Measurements from ENCODE around the gene GNB5.

DNA sequence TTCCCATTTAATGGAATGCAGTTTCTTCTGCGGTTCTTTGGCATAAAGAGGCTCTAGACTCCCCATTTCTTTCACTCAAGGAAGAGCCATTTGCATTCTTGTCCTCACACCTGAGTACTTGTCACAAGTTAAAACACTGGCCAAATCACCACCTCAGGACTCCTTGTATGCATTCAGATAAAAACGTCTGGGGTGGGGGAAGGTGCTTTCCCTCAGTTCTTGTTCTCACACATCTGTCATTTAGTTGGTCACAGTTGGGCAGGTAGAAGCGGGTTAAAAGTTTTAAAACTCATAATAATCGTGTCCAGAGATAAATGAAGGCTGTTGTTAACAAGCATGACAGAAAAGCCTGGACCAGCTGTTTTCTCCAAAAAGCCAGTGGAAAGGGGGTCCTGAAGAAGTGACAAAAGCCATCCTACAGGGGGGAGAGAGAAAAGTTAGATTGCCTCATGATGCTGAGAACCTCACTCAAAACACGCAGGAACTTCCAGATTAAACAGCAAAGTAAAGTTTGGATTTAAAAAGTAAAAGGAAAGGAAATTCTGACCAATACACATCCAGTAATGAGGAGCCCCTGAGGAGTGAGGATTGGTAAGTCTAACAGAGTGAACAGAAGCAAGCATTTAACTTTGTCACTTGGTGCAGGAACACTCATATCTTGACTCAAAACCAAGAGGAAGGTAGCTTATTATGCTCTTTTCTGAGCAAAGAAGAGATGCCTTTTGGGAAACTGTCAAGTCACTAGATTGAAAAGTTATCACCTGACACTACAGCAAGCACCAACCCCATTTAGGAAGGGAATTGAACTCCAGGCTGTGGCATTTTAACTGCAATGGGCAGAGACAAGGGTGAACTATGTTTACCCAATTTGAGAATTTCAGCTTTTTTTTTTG, 81.4 kb downstream of the GNB5 start:
- TF ChIP-seq, protein P1, sequence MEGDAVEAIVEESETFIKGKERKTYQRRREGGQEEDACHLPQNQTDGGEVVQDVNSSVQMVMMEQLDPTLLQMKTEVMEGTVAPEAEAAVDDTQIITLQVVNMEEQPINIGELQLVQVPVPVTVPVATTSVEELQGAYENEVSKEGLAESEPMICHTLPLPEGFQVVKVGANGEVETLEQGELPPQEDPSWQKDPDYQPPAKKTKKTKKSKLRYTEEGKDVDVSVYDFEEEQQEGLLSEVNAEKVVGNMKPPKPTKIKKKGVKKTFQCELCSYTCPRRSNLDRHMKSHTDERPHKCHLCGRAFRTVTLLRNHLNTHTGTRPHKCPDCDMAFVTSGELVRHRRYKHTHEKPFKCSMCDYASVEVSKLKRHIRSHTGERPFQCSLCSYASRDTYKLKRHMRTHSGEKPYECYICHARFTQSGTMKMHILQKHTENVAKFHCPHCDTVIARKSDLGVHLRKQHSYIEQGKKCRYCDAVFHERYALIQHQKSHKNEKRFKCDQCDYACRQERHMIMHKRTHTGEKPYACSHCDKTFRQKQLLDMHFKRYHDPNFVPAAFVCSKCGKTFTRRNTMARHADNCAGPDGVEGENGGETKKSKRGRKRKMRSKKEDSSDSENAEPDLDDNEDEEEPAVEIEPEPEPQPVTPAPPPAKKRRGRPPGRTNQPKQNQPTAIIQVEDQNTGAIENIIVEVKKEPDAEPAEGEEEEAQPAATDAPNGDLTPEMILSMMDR (IDR thresholded peaks at IDR 0.05; ENCODE audit: insufficient read depth, low read length): no peak
- TF ChIP-seq POLR2AphosphoS5 (IDR thresholded peaks at IDR 0.05; ENCODE audit: low read depth): no peak
- TF ChIP-seq, protein P2, sequence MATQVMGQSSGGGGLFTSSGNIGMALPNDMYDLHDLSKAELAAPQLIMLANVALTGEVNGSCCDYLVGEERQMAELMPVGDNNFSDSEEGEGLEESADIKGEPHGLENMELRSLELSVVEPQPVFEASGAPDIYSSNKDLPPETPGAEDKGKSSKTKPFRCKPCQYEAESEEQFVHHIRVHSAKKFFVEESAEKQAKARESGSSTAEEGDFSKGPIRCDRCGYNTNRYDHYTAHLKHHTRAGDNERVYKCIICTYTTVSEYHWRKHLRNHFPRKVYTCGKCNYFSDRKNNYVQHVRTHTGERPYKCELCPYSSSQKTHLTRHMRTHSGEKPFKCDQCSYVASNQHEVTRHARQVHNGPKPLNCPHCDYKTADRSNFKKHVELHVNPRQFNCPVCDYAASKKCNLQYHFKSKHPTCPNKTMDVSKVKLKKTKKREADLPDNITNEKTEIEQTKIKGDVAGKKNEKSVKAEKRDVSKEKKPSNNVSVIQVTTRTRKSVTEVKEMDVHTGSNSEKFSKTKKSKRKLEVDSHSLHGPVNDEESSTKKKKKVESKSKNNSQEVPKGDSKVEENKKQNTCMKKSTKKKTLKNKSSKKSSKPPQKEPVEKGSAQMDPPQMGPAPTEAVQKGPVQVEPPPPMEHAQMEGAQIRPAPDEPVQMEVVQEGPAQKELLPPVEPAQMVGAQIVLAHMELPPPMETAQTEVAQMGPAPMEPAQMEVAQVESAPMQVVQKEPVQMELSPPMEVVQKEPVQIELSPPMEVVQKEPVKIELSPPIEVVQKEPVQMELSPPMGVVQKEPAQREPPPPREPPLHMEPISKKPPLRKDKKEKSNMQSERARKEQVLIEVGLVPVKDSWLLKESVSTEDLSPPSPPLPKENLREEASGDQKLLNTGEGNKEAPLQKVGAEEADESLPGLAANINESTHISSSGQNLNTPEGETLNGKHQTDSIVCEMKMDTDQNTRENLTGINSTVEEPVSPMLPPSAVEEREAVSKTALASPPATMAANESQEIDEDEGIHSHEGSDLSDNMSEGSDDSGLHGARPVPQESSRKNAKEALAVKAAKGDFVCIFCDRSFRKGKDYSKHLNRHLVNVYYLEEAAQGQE (IDR thresholded peaks at IDR 0.05; ENCODE audit: insufficient replicate concordance, low read depth): no peak

Data from HL-60 (cell line).